Osteocyte (in vitro differentiated cells): ENCODE measurements around the gene ZNF578. TPM values are rescaled to one million over a fixed set of nuclear protein-coding genes. Genes with fewer than 3 reads are reported as not detected.
A peak's percentile ranks its signal among the peaks of the same experiment; 100 is the strongest.
"Not testable (repeated sequence)": the region's sequence is repeated elsewhere in the genome, so short reads cannot be mapped to it uniquely, and the experiment has no call there.

ENCODE experiments used
- DNase-seq: peaks from one replicate; pipeline ENCODE4 v3.0.0; 2021; ENCODE audit warnings: mixed read lengths; ENCODE audit not compliant: unreplicated experiment; ENCODE audit errors: extremely low spot score
- H3K27ac Mint-ChIP-seq: one replicate; pipeline ENCODE4 v1.8.0; 2021; ENCODE audit warnings: mild to moderate bottlenecking, mixed read lengths; ENCODE audit not compliant: unreplicated experiment
- H3K27me3 Mint-ChIP-seq: one replicate; pipeline ENCODE4 v1.8.0; 2021; ENCODE audit warnings: mixed read lengths; ENCODE audit not compliant: unreplicated experiment
- H3K36me3 Mint-ChIP-seq: one replicate; pipeline ENCODE4 v1.8.0; 2021; ENCODE audit warnings: mixed read lengths; ENCODE audit not compliant: unreplicated experiment
- H3K4me1 Mint-ChIP-seq: one replicate; pipeline ENCODE4 v1.8.0; 2021; ENCODE audit warnings: mixed read lengths; ENCODE audit not compliant: unreplicated experiment
- H3K4me3 Mint-ChIP-seq: one replicate; pipeline ENCODE4 v1.8.0; 2021; ENCODE audit warnings: mild to moderate bottlenecking, moderate library complexity, mixed read lengths; ENCODE audit not compliant: unreplicated experiment
- H3K9me3 Mint-ChIP-seq: one replicate; pipeline ENCODE4 v1.8.0; 2021; ENCODE audit warnings: mixed read lengths; ENCODE audit not compliant: unreplicated experiment
- CTCF ChIP-seq: fragments of 200-600 bp; sonication (generic); IDR thresholded peaks from 2 replicates; pipeline ENCODE4 v1.5.0; 2021; ENCODE audit warnings: antibody characterized with exemption, mild to moderate bottlenecking, moderate library complexity
- total RNA-seq: library from RNA; stranded (reverse); gene quantifications from 2 replicates; pipeline ENCODE4 v1.2.1, GENCODE V29; 2021

Gene ZNF578
- total RNA-seq, 1 donor from 2014 or later = not detected

GRCh38 chr19:52524086-52524485 lies 70.7 kb downstream of the ZNF578 start:
- Mint-ChIP-seq H3K9me3 (peaks cover 16% of the 10 kb centered on the region), H3K27ac (no peak overlapping the region)

GRCh38 chr19:52527134-52527955 lies 74.0 kb downstream of the ZNF578 start, which contains the start of gene ZNF808:
TSS of gene ZNF808 (plus strand) at chr19:52527668. CDS start at chr19:52543285, 15,617 bp downstream.
- Mint-ChIP-seq H3K9me3 (peaks cover under 1% of the 10 kb centered on the region), H3K36me3 (peaks cover 10% of the 10 kb centered on the region), H3K4me1 (peaks cover 15% of the 10 kb centered on the region), H3K27me3 (no peaks in the 10 kb centered on the region), H3K27ac (peak within 1 kb of the TSS; percentile 97), H3K4me3 (peak within 1 kb of the TSS; percentile 95)
- peak; percentile 64 for TF ChIP-seq CTCF
- DNase-seq = peak; percentile 96

More at GRCh38 chr19:52524086-52524485, 70.7 kb downstream of the ZNF578 start:
- Mint-ChIP-seq H3K27me3 (no peaks in the 10 kb centered on the region), H3K36me3 (no peaks in the 10 kb centered on the region), H3K4me1 (peaks cover 15% of the 10 kb centered on the region), H3K4me3 (no peak overlapping the region)
- TF ChIP-seq CTCF = no peak
- no peak for DNase-seq

GRCh38 chr19:52527956-52528351 lies 74.6 kb downstream of the ZNF578 start:
- H3K9me3 Mint-ChIP-seq = no peaks in the 10 kb centered on the region
- H3K4me1 Mint-ChIP-seq = peaks cover 15% of the 10 kb centered on the region
- peak overlapping the region; percentile 95 for H3K4me3 Mint-ChIP-seq
- peak overlapping the region; percentile 97 for H3K27ac Mint-ChIP-seq
- H3K36me3 Mint-ChIP-seq = peaks cover 14% of the 10 kb centered on the region
- TF ChIP-seq CTCF = no peak
- DNase-seq = no peak
- no peaks in the 10 kb centered on the region for H3K27me3 Mint-ChIP-seq

- peaks cover 27% of the 10 kb centered on the region for H3K4me1 Mint-ChIP-seq
- TF ChIP-seq CTCF = no peak
- H3K4me3 Mint-ChIP-seq = no peak overlapping the region
- no peak overlapping the region for H3K27ac Mint-ChIP-seq
- no peaks in the 10 kb centered on the region for H3K9me3 Mint-ChIP-seq
- no peaks in the 10 kb centered on the region for H3K27me3 Mint-ChIP-seq
- no peak for DNase-seq
- peaks cover 19% of the 10 kb centered on the region for H3K36me3 Mint-ChIP-seq
Measured at GRCh38 chr19:52532480-52532879, 79.1 kb downstream of the ZNF578 start.

GRCh38 chr19:52533901-52534300 lies 80.5 kb downstream of the ZNF578 start:
- no peak overlapping the region for H3K27ac Mint-ChIP-seq
- H3K4me3 Mint-ChIP-seq = peak overlapping the region; percentile 88
- no peaks in the 10 kb centered on the region for H3K27me3 Mint-ChIP-seq
- no peak for TF ChIP-seq CTCF
- H3K36me3 Mint-ChIP-seq = peaks cover 24% of the 10 kb centered on the region
- no peaks in the 10 kb centered on the region for H3K9me3 Mint-ChIP-seq
- peaks cover 18% of the 10 kb centered on the region for H3K4me1 Mint-ChIP-seq
- no peak for DNase-seq

GRCh38 chr19:52535385-52535770 lies 82.0 kb downstream of the ZNF578 start:
- not testable (repeated sequence) for H3K27me3 Mint-ChIP-seq, H3K9me3 Mint-ChIP-seq, H3K27ac Mint-ChIP-seq, DNase-seq
- peaks cover 29% of the 10 kb centered on the region for H3K36me3 Mint-ChIP-seq
- peak overlapping the region; percentile 88 for H3K4me3 Mint-ChIP-seq
- peaks cover 18% of the 10 kb centered on the region for H3K4me1 Mint-ChIP-seq
